BE2C (cell line): ENCODE data around the gene CEP350.

Source experiments
- DNase-seq: peaks from one replicate; pipeline ENCODE4 v3.0.0-alpha.2; 2020
- H3K27me3 ChIP-seq: fragments of 250-450 bp; sonication (Bioruptor Pico); 2 replicates; pipeline ENCODE4 v1.5.1; 2020; ENCODE audit warnings: mild to moderate bottlenecking
- H3K36me3 ChIP-seq: fragments of 250-450 bp; sonication (Bioruptor Pico); 2 replicates; pipeline ENCODE4 v1.5.1; 2020; ENCODE audit warnings: mild to moderate bottlenecking
- H3K4me1 ChIP-seq: fragments of 250-450 bp; sonication (Bioruptor Pico); 2 replicates; pipeline ENCODE4 v1.5.1; 2020
- H3K4me3 ChIP-seq: 2 replicates; pipeline ENCODE4 v1.5.1; 2011; ENCODE audit warnings: low read depth, low read length
- H3K9me3 ChIP-seq: fragments of 250-450 bp; sonication (Bioruptor Pico); 2 replicates; pipeline ENCODE4 v1.5.1; 2020
- CTCF ChIP-seq: IDR thresholded peaks from 2 replicates; pipeline ENCODE4 v1.5.1; 2012; ENCODE audit warnings: mild to moderate bottlenecking, low read depth, low read length

The CEP350 gene

GRCh38 chr1:180094705-180095295 is 140.2 kb downstream of the CEP350 start:
- TF ChIP-seq CTCF, result no peak

GRCh38 chr1:180096584-180097325 is 142.1 kb downstream of the CEP350 start:
- Histone ChIP-seq H3K4me1 (no peaks in the 10 kb centered on the region; the same call in 1 of the 2 replicates), H3K4me3 (no peak overlapping the region), H3K27me3 (no peaks in the 10 kb centered on the region), H3K36me3 (peaks cover 54% of the 10 kb centered on the region), H3K9me3 (no peaks in the 10 kb centered on the region)
- TF ChIP-seq CTCF, result no peak
- no peak for DNase-seq

More at GRCh38 chr1:180094705-180095295, 140.2 kb downstream of the CEP350 start:
- Histone ChIP-seq H3K4me3 (no peak overlapping the region), H3K36me3 (peaks cover 55% of the 10 kb centered on the region), H3K9me3 (no peaks in the 10 kb centered on the region), H3K27me3 (no peaks in the 10 kb centered on the region), H3K4me1 (no peaks in the 10 kb centered on the region)
- no peak for DNase-seq

GRCh38 chr1:180097326-180097605 is 142.7 kb downstream of the CEP350 start:
- TF ChIP-seq CTCF, result no peak
- H3K27me3 ChIP-seq, result no peaks in the 10 kb centered on the region
- peaks cover 54% of the 10 kb centered on the region for H3K36me3 ChIP-seq
- no peaks in the 10 kb centered on the region for H3K9me3 ChIP-seq
- no peak for DNase-seq
- no peak overlapping the region for H3K4me3 ChIP-seq
- H3K4me1 ChIP-seq, result no peaks in the 10 kb centered on the region; the same call in 1 of the 2 replicates

- no peaks in the 10 kb centered on the region for H3K9me3 ChIP-seq
- DNase-seq, result no peak
- H3K4me3 ChIP-seq, result no peak overlapping the region
- no peaks in the 10 kb centered on the region for H3K27me3 ChIP-seq
- TF ChIP-seq CTCF, result no peak
- H3K36me3 ChIP-seq, result peaks cover 20% of the 10 kb centered on the region
- no peaks in the 10 kb centered on the region; the same call in 1 of the 2 replicates for H3K4me1 ChIP-seq
Measured at GRCh38 chr1:180101411-180101810, 146.8 kb downstream of the CEP350 start.

GRCh38 chr1:180103819-180104218 is 149.2 kb downstream of the CEP350 start:
- H3K4me1 ChIP-seq, result no peaks in the 10 kb centered on the region; the same call in 1 of the 2 replicates
- TF ChIP-seq CTCF, result no peak
- H3K27me3 ChIP-seq, result no peaks in the 10 kb centered on the region
- H3K9me3 ChIP-seq, result no peaks in the 10 kb centered on the region
- H3K4me3 ChIP-seq, result no peak overlapping the region
- peaks cover 17% of the 10 kb centered on the region for H3K36me3 ChIP-seq
- DNase-seq, result no peak

GRCh38 chr1:180112091-180112490 is 157.5 kb downstream of the CEP350 start:
- no peaks in the 10 kb centered on the region for H3K9me3 ChIP-seq
- peaks cover 22% of the 10 kb centered on the region for H3K36me3 ChIP-seq
- H3K4me1 ChIP-seq, result no peaks in the 10 kb centered on the region; the same call in 1 of the 2 replicates
- TF ChIP-seq CTCF, result no peak
- H3K27me3 ChIP-seq, result no peaks in the 10 kb centered on the region
- H3K4me3 ChIP-seq, result no peak overlapping the region
- DNase-seq, result no peak
